Ovary (tissue), 3 donors: ENCODE data around the gene OPHN1.

Source experiments
- EP300 ChIP-seq: sonication (generic); formaldehyde crosslinking; IDR thresholded peaks from one replicate; pipeline ENCODE4 v1.6.1; 2017; ENCODE audit warnings: antibody characterized with exemption
- POLR2A ChIP-seq: fragments of 450-650 bp; IDR thresholded peaks from one replicate; pipeline ENCODE4 v1.6.1; 2017; ENCODE audit warnings: antibody characterized with exemption, mild to moderate bottlenecking, moderate library complexity
- TF ChIP-seq, protein P1 (sequence below), 3 donors: fragments of 450-650 bp in 2 of 3; fragments of 200-600 bp in 1 of 3; IDR thresholded peaks; one replicate each; pipeline versions ENCODE4 v1.5.1 to v1.8.0; 2016 to 2022; ENCODE audit warnings: antibody characterized with exemption in 3 of 3, mild to moderate bottlenecking in 1 of 3
- donor health status: DM: no; HTN: no; CAD: no.

DNA sequence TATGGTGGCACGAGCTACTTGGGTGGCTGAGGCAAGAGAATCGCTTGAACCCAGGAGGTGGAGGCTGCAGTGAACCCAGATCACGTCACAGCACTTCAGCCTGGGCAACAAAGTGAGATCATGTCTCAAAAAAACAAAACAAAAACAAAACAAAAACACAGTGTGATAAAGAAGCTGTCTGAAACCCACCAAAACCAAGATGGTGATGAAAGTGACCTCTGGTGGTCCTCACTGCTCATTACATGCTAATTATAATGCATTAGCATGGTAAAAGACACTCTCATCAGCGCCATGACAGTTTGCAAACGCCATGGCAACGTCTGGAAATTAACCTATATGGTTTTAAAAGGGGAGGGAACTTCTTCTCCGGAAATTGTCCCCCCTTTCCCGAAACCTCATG, 29.4 kb upstream of the OPHN1 start:
- TF ChIP-seq, protein P1, sequence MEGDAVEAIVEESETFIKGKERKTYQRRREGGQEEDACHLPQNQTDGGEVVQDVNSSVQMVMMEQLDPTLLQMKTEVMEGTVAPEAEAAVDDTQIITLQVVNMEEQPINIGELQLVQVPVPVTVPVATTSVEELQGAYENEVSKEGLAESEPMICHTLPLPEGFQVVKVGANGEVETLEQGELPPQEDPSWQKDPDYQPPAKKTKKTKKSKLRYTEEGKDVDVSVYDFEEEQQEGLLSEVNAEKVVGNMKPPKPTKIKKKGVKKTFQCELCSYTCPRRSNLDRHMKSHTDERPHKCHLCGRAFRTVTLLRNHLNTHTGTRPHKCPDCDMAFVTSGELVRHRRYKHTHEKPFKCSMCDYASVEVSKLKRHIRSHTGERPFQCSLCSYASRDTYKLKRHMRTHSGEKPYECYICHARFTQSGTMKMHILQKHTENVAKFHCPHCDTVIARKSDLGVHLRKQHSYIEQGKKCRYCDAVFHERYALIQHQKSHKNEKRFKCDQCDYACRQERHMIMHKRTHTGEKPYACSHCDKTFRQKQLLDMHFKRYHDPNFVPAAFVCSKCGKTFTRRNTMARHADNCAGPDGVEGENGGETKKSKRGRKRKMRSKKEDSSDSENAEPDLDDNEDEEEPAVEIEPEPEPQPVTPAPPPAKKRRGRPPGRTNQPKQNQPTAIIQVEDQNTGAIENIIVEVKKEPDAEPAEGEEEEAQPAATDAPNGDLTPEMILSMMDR (IDR thresholded peaks at IDR 0.05): peak; percentile 20 to 62 (median 54)
- TF ChIP-seq POLR2A (no peak), EP300 (no peak)
